Pancreas (tissue), 10 donors: ENCODE measurements around the gene TNFRSF21. TPM values are rescaled to one million over a fixed set of nuclear protein-coding genes. Genes with fewer than 3 reads are reported as not detected.

Experiments used
- ATAC-seq, 4 donors: fragments of 200-7000 bp; cut with Tn5 transposase; one replicate each; pipeline versions ENCODE4 v1.8.0 to v1.9.1; 2020; ENCODE audit warnings: mild to moderate bottlenecking in 4 of 4, moderate library complexity in 4 of 4
- DNase-seq, 6 donors: peaks; one replicate each; pipeline ENCODE4 v3.0.0-alpha.2; 2020
- FAIRE-seq: peaks from 2 replicates; lab custom pipeline; 2012; peaks lifted over from hg19 to GRCh38; lab: Jason Lieb, UNC
- H3K27ac ChIP-seq, 4 donors: fragments of 200-600 bp; sonication (generic); 1 replicate in 3 of 4; 2 replicates in 1 of 4; pipeline versions ENCODE4 v1.5.0 to v1.8.0; 2020
- H3K27me3 ChIP-seq, 4 donors: fragments of 200-600 bp; one replicate each; pipeline ENCODE4 v1.8.0; 2021
- H3K36me3 ChIP-seq, 3 donors: fragments of 200-600 bp; sonication (generic) in 1 of 3; one replicate each; pipeline versions ENCODE4 v1.5.0 to v1.8.0; 2020 to 2021
- H3K4me1 ChIP-seq, 3 donors: fragments of 200-600 bp; one replicate each; pipeline ENCODE4 v1.8.0; 2021
- H3K4me3 ChIP-seq, 4 donors: fragments of 200-600 bp; sonication (generic) in 2 of 4; one replicate each; pipeline versions ENCODE4 v1.5.0 to v1.8.0; 2020 to 2021
- H3K9me3 ChIP-seq, 4 donors: fragments of 200-600 bp; one replicate each; pipeline ENCODE4 v1.8.0; 2021
- WGBS, 2 donors: extraction: QIAGEN DNeasy Blood & Tissue Kit; methylation state at CpG; one replicate each; pipeline ENCODE4 v1.1.7; 2013; 5-methylcytosine and 5-hydroxymethylcytosine counted together
- intact Hi-C, 3 donors: fragments of 100-400 bp; cut with DNase I; formaldehyde crosslinking; loops; one replicate each; pipeline versions ENCODE4 v1.11.1 to v1.14.2; 2022
- polyA plus RNA-seq, 2 donors: library from polyadenylated mRNA; stranded (reverse); fragments of 200-250 nt; gene quantifications; one replicate each; pipeline ENCODE4 v1.2.3, GENCODE V29; 2013
- total RNA-seq, 6 donors: library from RNA; stranded (reverse); fragmentation: NEBNext Ultra II Directional in 4 of 6; extraction: Animal tissue kit (Norgen Biotek cat#: 25700) in 4 of 6; gene quantifications; one replicate each; pipeline versions ENCODE4 v1.2.1 to v1.2.4, GENCODE V29; 2021 to 2023
- TF ChIP-seq, protein P1 (sequence below), 4 donors: fragments of 200-600 bp; sonication (generic) in 3 of 4; IDR thresholded peaks; one replicate each; pipeline versions ENCODE4 v1.5.0 to v1.8.0; 2021; ENCODE audit warnings: antibody characterized with exemption in 4 of 4
- donor health status: healthy with polysubstance abuse.
- donor health status: DM: no; HTN: no; CAD: no; lungs with moderate emphysema.
- donor health status: DM: no; HTN: no; CAD: no.
- donor health status: control.
- donor health status: control.
- donor health status: Bipolar disorder and iron deficiency.
- donor health status: DM: yes; HTN: yes; CAD: no.
- donor health status: DM: no; HTN: no; CAD: no.
- donor health status: DM: no; HTN: no; CAD: no.
- donor health status: DM: yes; HTN: yes; CAD: no.

Gene TNFRSF21
- total and polyA plus RNA-seq, 8 donors = 9.7 to 50.1 (median 15.8) TPM

DNA sequence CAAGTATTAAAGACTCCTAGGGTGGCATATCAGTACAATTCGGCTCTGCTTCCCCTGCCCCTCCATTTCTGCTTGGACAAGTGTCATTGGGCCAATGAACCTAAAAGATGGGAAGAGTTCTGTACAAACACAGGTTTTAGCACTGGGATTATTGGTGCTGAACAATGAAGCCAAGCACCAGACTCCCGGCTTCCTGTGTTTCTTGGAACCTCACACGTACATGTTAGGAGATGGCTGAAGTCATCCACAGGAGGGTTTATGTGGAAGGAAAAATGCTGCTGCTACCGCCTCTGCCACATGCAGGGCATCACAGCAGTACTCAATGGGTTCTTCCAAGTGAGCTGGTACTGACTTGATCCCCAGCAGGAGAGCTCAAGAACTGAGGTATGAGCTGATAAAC, 49.7 kb downstream of the TNFRSF21 start:
- H3K4me1 ChIP-seq = no peaks in the 10 kb centered on the region
- intact Hi-C loops = no loop called here
- H3K27ac ChIP-seq = no peak overlapping the region
- FAIRE-seq = no peak
- H3K36me3 ChIP-seq = no peaks in the 10 kb centered on the region
- DNase-seq = no peak
- WGBS, 2 donors = 53 to 88% methylated on average over 4 of the region's 4 CpGs
- TF ChIP-seq, protein P1, sequence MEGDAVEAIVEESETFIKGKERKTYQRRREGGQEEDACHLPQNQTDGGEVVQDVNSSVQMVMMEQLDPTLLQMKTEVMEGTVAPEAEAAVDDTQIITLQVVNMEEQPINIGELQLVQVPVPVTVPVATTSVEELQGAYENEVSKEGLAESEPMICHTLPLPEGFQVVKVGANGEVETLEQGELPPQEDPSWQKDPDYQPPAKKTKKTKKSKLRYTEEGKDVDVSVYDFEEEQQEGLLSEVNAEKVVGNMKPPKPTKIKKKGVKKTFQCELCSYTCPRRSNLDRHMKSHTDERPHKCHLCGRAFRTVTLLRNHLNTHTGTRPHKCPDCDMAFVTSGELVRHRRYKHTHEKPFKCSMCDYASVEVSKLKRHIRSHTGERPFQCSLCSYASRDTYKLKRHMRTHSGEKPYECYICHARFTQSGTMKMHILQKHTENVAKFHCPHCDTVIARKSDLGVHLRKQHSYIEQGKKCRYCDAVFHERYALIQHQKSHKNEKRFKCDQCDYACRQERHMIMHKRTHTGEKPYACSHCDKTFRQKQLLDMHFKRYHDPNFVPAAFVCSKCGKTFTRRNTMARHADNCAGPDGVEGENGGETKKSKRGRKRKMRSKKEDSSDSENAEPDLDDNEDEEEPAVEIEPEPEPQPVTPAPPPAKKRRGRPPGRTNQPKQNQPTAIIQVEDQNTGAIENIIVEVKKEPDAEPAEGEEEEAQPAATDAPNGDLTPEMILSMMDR (IDR thresholded peaks at IDR 0.05) = no peak
- no peaks in the 10 kb centered on the region for H3K9me3 ChIP-seq
- no peak overlapping the region for H3K4me3 ChIP-seq
- ATAC-seq = no peak
- no peaks in the 10 kb centered on the region for H3K27me3 ChIP-seq

DNA sequence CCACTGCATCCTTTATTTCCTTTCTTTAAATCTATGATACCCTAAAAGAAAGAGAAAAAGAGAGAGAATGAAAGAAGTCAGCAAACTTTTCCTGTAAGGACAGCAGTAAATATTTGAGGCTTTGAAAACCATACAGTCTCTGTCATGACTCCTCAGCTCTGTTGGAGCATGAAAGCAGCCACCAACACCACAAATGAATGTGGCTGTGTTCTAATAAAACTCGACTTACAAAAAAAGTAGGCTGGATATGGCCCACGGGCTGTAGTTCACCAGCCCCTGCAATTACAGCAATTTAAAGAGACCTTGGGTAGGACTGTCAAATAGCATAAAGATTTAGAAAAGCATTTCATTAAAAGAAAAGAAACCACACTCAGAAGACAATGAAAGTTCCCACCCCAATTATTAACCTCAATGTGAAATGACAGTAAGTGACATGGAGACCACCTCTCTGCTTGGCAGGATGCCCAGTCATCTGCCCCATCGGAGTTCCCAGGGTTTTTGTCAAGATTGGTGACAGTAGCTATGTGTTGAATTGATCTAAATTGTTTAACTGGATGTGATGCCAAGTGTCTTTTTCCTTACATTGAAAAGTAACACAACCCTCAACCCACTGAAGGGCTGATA, 50.9 kb downstream of the TNFRSF21 start:
- 53 to 55% methylated on average over 3 of the region's 3 CpGs for WGBS, 2 donors
- Histone ChIP-seq H3K4me1 (no peaks in the 10 kb centered on the region), H3K4me3 (no peak overlapping the region), H3K36me3 (no peaks in the 10 kb centered on the region), H3K27ac (no peak overlapping the region), H3K27me3 (no peaks in the 10 kb centered on the region), H3K9me3 (no peaks in the 10 kb centered on the region)
- intact Hi-C loops = no loop called here
- no peak for ATAC-seq
- DNase-seq = no peak
- TF ChIP-seq, protein P1 (IDR thresholded peaks at IDR 0.05) = no peak
- FAIRE-seq = no peak

DNA sequence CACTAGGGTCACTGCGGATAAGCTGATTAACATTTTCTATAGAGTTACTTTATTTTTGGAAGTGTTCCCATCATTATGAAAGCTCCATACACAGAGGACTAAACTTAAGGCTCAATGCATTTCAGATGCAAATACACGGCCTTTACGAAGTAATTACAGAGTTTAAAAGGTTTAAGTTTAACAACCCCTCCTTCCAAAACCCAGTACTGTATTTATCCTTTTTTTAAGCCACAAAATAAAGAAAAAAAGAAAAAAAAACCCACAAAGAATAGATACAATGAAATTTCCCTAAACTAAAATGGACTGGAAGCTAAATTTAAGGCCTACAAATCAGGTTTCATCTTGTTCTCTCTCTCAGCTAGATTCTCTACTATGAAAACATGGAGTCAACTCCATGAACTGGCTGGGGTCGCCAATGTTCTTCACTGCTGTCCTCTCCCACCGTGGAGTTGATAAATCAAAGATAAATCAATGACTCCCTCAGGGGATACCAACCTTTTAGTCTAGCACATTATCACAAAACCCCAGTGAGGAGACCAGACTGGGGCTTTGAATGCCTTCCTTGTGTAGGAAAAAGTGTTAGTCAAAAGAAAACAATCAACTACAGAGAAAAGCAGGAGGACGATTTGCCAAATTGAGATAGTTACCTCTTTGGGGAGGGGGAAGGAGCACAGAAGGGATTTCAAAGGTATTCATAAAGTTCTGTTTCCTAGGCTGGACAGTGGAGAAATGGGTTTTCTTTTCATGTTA, 52.5 kb downstream of the TNFRSF21 start:
- Histone ChIP-seq H3K4me3 (no peak overlapping the region), H3K36me3 (no peaks in the 10 kb centered on the region), H3K9me3 (no peaks in the 10 kb centered on the region), H3K4me1 (no peaks in the 10 kb centered on the region), H3K27me3 (no peaks in the 10 kb centered on the region), H3K27ac (no peak overlapping the region)
- WGBS, 2 donors = 80 to 82% methylated on average over 6 of the region's 6 CpGs
- intact Hi-C loops = no loop called here
- ATAC-seq (no peak), FAIRE-seq (no peak), DNase-seq (no peak)
- TF ChIP-seq, protein P1 (IDR thresholded peaks at IDR 0.05) = no peak

GRCh38 chr6:47256361-47256760, 53.3 kb downstream of the TNFRSF21 start:
- ATAC-seq (no peak), FAIRE-seq (no peak), DNase-seq (no peak)
- TF ChIP-seq, protein P1 (IDR thresholded peaks at IDR 0.05) = no peak
- Histone ChIP-seq H3K27ac (no peak overlapping the region), H3K9me3 (no peaks in the 10 kb centered on the region), H3K4me3 (no peak overlapping the region), H3K4me1 (no peaks in the 10 kb centered on the region), H3K36me3 (peaks cover 0 to 2% (median 0%) of the 10 kb centered on the region in 3 donors), H3K27me3 (no peaks in the 10 kb centered on the region)
- WGBS, 2 donors = 95 to 97% methylated on average over 1 of the region's 1 CpG
- intact Hi-C loops = no loop called here

DNA sequence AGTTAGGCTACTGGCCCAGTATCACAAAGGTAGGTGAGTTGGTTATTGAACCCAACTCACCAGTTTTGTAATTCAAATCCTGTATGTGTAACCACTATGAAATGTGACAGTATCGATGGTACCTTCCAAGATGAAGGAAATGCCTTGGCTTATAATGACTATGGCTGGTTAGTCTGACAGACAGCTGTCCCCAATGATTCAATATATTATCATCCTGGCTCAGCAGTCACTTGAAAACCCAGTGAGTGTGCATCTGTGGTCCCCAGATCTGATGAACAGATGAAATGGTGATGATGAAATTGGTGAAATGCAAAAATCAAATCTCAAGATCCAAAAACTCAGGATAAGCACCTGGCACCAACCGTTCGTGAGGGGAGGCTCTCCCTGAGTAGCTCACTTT, 54.8 kb downstream of the TNFRSF21 start:
- H3K4me3 ChIP-seq = no peak overlapping the region
- no peak for ATAC-seq
- no peak for DNase-seq
- FAIRE-seq = no peak
- WGBS, 2 donors = 94 to 95% methylated on average over 3 of the region's 3 CpGs
- no peaks in the 10 kb centered on the region for H3K27me3 ChIP-seq
- H3K27ac ChIP-seq = no peak overlapping the region
- H3K9me3 ChIP-seq = no peaks in the 10 kb centered on the region
- intact Hi-C loops = no loop called here
- H3K4me1 ChIP-seq = no peaks in the 10 kb centered on the region
- peaks cover 0 to 2% (median 0%) of the 10 kb centered on the region in 3 donors for H3K36me3 ChIP-seq
- TF ChIP-seq, protein P1 (IDR thresholded peaks at IDR 0.05) = no peak
